Measurements from ENCODE around the gene PPP4R3A.
"Not testable (repeated sequence)": the region's sequence is repeated elsewhere in the genome, so short reads cannot be mapped to it uniquely, and the experiment has no call there.

The PPP4R3A gene

DNA sequence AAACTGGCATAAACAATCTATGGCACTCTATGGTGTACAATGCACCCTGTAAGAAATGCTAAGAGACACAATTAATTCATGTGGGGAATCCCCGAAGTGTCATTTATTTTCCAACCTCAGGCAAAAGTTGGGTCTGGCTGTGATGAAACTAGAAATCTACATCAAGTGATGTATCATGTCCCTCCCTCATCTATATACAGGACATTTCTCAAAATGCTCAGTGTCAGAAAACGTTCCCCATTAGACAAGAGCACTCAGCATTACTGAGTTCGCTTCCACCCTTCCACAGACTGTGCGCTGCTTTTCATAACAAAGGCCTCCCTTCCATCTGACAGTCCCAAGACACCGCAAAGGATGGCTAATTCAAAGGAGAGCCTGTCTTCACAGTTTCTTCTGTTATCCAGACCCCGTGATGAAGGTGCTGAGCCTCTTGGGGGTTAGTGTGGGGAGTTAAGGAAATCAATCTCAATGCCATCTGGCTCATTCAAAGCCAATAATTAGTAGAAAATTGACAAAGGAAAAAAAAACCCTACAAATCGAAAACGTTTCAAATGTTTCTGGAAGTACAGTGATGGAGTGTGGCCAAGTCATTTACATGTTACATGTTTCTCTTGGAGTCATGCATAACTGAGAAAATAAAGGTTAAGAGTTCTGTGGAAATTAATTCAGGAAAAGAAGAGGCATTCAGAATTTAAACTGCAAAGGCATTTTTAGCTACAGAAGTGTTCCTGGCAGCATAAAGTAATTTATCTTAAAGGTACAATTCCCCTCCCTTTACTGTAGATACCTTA, 100.0 kb downstream of the PPP4R3A start:
- peak in 1 of 3 experiments; percentile 35 for DNase-seq (ENCODE audit: low read depth in 3 of 3)

DNA sequence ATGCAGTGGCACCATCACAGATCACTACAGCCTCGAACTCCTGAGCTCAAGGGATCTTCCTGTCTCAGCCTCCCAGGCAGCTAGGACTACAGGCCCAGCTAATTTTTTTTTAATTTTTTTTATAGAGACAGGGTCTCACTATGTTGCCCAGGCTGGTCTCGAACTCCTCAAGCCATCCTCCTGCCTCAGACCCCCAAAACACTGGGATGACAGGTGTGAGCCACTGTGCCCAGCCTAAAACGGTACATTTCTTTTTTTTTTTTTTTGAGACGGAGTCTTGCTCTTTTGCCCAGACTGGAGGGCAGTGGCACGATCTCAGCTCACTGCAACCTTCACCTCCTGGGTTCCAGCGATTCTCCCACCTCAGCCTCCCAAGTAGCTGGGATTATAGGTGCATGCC, 100.9 kb downstream of the PPP4R3A start:
- not testable (repeated sequence) for DNase-seq (ENCODE audit: low read depth in 3 of 3)
